Activated CD4-positive, alpha-beta memory T cell treated with anti-CD3 and anti-CD28 coated beads for 36 hours (primary cell): ENCODE results near the gene RRP8. TPM values are rescaled to one million over a fixed set of nuclear protein-coding genes. Genes with fewer than 3 reads are reported as not detected.

Source experiments
- CTCF ChIA-PET: fragments of 350-600 bp; sonication (Branson Sonifier 250); formaldehyde crosslinking; loops from one replicate; lab custom pipeline; 2021; ENCODE audit warnings: antibody characterized with exemption, inconsistent platforms; lab: Charles Lee
- POLR2A ChIA-PET: fragments of 350-600 bp; sonication (Branson Sonifier 250); formaldehyde crosslinking; loops from one replicate; lab custom pipeline; 2021; ENCODE audit warnings: antibody characterized with exemption; lab: Charles Lee
- DNase-seq: peaks from one replicate; pipeline ENCODE4 v3.0.0-alpha.2; 2020
- H3K27ac Mint-ChIP-seq: one replicate; pipeline ENCODE4 v1.8.0; 2021; ENCODE audit warnings: mixed read lengths
- H3K27me3 Mint-ChIP-seq: one replicate; pipeline ENCODE4 v1.8.0; 2021; ENCODE audit warnings: mixed read lengths
- H3K36me3 Mint-ChIP-seq: one replicate; pipeline ENCODE4 v1.8.0; 2021; ENCODE audit warnings: mixed read lengths
- H3K4me1 Mint-ChIP-seq: one replicate; pipeline ENCODE4 v1.8.0; 2021; ENCODE audit warnings: low read depth, mixed read lengths
- H3K4me3 Mint-ChIP-seq: one replicate; pipeline ENCODE4 v1.8.0; 2021; ENCODE audit warnings: mild to moderate bottlenecking, mixed read lengths
- H3K9me3 Mint-ChIP-seq: one replicate; pipeline ENCODE4 v1.8.0; 2021; ENCODE audit warnings: mixed read lengths
- intact Hi-C: fragments of 100-400 bp; cut with micrococcal nuclease; formaldehyde crosslinking; loops from one replicate; pipeline ENCODE4 v1.15.1; 2023
- total RNA-seq, 2 experiments: library from RNA; stranded (reverse); gene quantifications; one replicate each; pipeline ENCODE4 v1.2.3, GENCODE V29; 2021

Gene RRP8
- total RNA-seq = 10 to 100 TPM; 34.9 to 37.5 TPM

DNA sequence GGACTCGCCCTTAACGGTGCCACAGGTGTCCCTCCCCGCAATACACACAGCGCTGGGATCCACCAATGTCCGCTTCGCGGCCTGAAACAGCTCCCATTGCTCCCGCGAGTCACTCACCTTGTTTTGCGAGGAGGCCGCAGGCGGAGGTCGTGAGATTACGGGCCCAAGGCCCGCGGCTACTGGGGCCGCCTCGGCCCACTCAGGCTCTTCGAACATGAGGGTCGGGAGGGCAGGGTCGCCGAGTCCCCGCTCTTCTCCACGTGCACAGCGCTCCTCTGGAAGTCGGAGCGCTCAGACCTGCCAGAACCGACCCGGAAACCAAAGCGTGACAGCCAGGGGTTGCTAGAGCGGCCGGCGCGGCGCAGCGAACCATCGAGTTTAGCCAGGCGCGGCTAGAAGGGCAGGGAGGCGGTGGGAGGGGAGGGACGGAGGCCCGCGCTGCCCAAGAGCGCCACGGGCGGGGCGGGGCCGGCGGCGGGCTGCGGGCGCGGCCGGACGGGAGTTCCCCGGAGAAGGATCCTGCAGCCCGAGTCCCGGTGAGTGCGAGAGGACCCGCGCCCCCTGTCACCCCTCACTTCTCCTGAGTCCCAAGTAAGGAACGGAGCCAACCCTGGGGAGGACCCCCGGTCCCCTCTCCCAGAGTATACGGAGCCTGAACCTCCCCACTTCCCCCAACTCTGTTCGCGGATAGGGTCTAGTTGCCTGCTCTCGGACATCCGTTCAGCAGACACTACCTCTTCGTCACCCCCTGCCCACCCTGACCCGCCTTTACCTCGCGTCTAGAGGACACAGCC lies at the start of gene RRP8, which contains the start of gene ILK:
TSS of gene RRP8 (minus strand) at position 330 of the 794 bp plus-strand sequence. CDS start at position 216, 114 bp downstream.
TSS of gene ILK (plus strand) at position 488 of the 794 bp plus-strand sequence. CDS start 498 bp downstream, outside the sequence.
- H3K4me3 Mint-ChIP-seq = no peak within 1 kb of the TSS
- intact Hi-C loops = loop anchor here (1.0 to 2.0 kb wide), 7 partner anchors 9 to 154 kb away; partner anchors contain the start of genes ARFIP2, MRPL17, TAF10 and TIMM10B
- peak; percentile 93 for DNase-seq
- ChIA-PET CTCF (interaction anchor here (1.0 to 4.3 kb wide), 14 partner anchors 9 to 224 kb away, joined by 3 to 36 read pairs (median 6); partner anchors contain the start of genes MRPL17, TAF10 and TPP1), POLR2A (interaction anchor here (0.6 to 2.9 kb wide), 5 partner anchors 9 to 201 kb away, joined by 3 to 20 read pairs (median 4); partner anchors contain the start of genes MRPL17 and TPP1)
- no peaks in the 10 kb centered on the region for H3K9me3 Mint-ChIP-seq
- no peak within 1 kb of the TSS for H3K27ac Mint-ChIP-seq
- peaks cover 32% of the 10 kb centered on the region for H3K36me3 Mint-ChIP-seq
- peaks cover 26% of the 10 kb centered on the region for H3K4me1 Mint-ChIP-seq
- H3K27me3 Mint-ChIP-seq = no peaks in the 10 kb centered on the region

DNA sequence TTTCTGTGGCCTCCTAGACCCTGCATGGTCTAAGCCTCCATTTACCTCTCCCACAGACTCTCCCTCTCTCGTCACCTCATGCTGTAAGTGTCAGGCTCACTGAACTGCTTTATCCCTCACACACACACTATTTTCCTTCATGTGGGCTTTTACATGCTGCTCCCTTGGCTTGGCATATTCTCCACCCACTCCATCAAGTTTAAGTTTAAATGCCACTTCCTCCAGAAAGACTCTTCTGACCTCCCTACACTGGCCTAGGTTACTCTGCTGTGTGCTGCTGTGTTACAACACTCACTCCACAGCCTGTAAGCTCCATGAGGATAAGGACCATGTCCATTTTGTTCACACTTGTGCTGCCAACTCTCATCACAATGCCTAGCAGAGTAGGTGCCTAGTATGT lies 49.7 kb upstream of the RRP8 start:
- Mint-ChIP-seq H3K9me3 (no peaks in the 10 kb centered on the region), H3K27ac (no peak overlapping the region), H3K4me1 (no peaks in the 10 kb centered on the region), H3K36me3 (no peaks in the 10 kb centered on the region), H3K4me3 (no peak overlapping the region), H3K27me3 (peaks cover 3% of the 10 kb centered on the region)
- no peak for DNase-seq
- intact Hi-C loops = no loop called here
- CTCF ChIA-PET = interaction anchor here (1.0 to 2.2 kb wide), 2 partner anchors 12 to 274 kb away, joined by 3 to 7 read pairs; no protein-coding TSS in a partner anchor
- POLR2A ChIA-PET = no interaction called here

DNA sequence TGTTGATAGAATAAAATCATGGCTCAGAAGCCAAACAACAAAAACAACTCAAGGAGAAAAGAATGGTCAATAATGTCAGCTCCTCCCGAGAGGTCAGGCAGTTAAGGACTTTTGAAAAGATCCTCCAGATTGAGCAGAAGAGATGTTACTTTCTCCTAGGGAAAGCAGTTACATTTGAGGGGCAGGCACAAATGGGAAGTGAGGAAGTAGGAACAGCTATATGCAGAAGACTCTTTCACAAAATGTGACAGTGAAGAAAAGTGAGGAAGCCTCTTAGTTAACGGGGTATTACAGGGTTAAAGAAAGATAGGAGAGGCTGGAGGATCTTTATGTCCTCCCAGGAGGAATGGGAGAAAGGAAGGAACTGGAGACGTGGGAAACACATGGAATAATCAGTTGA lies 48.8 kb upstream of the RRP8 start:
- no peaks in the 10 kb centered on the region for H3K9me3 Mint-ChIP-seq
- DNase-seq = no peak
- intact Hi-C loops = no loop called here
- no peaks in the 10 kb centered on the region for H3K36me3 Mint-ChIP-seq
- H3K4me1 Mint-ChIP-seq = no peaks in the 10 kb centered on the region
- POLR2A ChIA-PET = no interaction called here
- H3K27me3 Mint-ChIP-seq = peaks cover 3% of the 10 kb centered on the region
- CTCF ChIA-PET = interaction anchor here (1.0 to 2.2 kb wide), 3 partner anchors 13 to 273 kb away, joined by 3 to 7 read pairs (median 7); no protein-coding TSS in a partner anchor
- no peak overlapping the region for H3K4me3 Mint-ChIP-seq
- H3K27ac Mint-ChIP-seq = no peak overlapping the region

DNA sequence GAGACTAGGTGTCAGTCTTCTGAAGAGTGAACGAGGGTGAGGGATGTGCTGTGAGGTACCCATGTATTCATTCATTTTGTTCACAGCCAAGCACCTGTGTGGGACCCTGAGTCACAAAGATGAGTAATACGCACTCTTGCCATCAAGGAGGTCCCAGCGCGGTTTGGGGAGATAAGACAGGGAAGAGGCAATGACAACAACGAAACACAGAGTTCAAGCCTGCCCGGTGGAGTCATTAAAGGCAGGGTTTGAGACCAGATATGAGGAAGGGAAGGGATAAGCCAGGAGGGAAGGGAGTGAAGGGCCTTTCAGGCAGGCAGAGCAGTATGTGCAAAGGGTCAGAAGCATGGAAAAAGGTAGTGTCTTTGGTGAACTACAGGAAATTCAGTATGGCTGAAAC lies 47.6 kb upstream of the RRP8 start:
- CTCF ChIA-PET = interaction anchor here (1.1 kb wide), 1 partner anchor 47 kb away, joined by 4 read pairs; no protein-coding TSS in a partner anchor
- H3K27ac Mint-ChIP-seq = no peak overlapping the region

DNA sequence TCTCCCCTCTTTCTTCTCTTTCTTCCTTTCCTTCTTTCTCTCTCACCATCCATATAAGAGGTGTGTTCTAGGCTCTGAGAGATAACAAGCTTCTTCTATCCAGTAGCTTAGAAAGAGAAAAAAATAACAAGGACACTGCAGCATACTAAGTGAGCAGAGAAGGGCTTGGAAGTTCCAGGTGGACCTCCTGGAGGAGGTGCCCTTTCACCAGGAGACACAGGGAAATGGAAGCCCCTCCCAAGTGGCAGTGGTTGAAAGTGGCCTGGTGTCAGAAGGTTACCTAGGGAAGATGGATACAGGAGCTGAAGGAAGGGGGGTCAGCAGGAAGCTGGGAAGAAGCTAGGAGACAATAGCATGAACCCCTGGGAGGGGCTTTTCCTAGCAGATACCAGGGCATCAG lies 46.7 kb upstream of the RRP8 start:
- H3K9me3 Mint-ChIP-seq = no peaks in the 10 kb centered on the region
- CTCF ChIA-PET = interaction anchor here (1.1 to 2.5 kb wide), 3 partner anchors 18 to 46 kb away, joined by 4 to 14 read pairs (median 6); partner anchors contain the start of gene MRPL17
- no peaks in the 10 kb centered on the region for H3K27me3 Mint-ChIP-seq
- no peak overlapping the region for H3K27ac Mint-ChIP-seq
- H3K4me1 Mint-ChIP-seq = no peaks in the 10 kb centered on the region
- no peak overlapping the region for H3K4me3 Mint-ChIP-seq
- intact Hi-C loops = no loop called here
- H3K36me3 Mint-ChIP-seq = no peaks in the 10 kb centered on the region
- POLR2A ChIA-PET = interaction anchor here (1.2 to 1.7 kb wide), 2 partner anchors 28 to 33 kb away, joined by 3 to 5 read pairs; partner anchors contain the start of gene MRPL17
- DNase-seq = no peak

More for the DNA sequence above, 47.6 kb upstream of the RRP8 start:
- POLR2A ChIA-PET = no interaction called here
- Mint-ChIP-seq H3K9me3 (no peaks in the 10 kb centered on the region), H3K4me1 (no peaks in the 10 kb centered on the region), H3K27me3 (no peaks in the 10 kb centered on the region), H3K36me3 (no peaks in the 10 kb centered on the region), H3K4me3 (no peak overlapping the region)
- peak; percentile 52 for DNase-seq
- intact Hi-C loops = no loop called here

DNA sequence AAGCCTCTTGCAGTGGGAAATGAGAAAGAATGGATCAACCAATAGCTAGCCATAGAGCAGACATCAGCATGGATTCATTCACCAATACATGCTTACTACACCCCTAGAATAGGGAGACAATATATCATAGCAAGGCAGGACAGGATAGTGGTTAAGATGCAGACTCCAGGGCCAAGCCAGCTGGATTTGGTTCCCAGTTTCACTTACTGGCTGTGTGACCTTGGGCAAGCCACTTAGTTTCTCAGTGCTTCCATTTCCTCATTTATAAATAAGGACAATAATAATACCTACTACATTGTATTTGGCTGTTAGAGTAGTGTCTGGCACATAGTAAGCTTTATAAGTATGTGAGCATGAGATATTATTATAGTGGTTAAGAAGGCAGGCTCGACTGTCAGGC lies 45.1 kb upstream of the RRP8 start:
- no peaks in the 10 kb centered on the region for H3K27me3 Mint-ChIP-seq
- no peak overlapping the region for H3K4me3 Mint-ChIP-seq
- H3K27ac Mint-ChIP-seq = no peak overlapping the region
- H3K4me1 Mint-ChIP-seq = no peaks in the 10 kb centered on the region
- H3K36me3 Mint-ChIP-seq = no peaks in the 10 kb centered on the region
- no peaks in the 10 kb centered on the region for H3K9me3 Mint-ChIP-seq
- no peak for DNase-seq
- ChIA-PET POLR2A (interaction anchor here (0.6 to 1.7 kb wide), 2 partner anchors 35 to 65 kb away, joined by 5 read pairs; partner anchors contain the start of gene MRPL17), CTCF (interaction anchor here (1.1 to 2.5 kb wide), 3 partner anchors 9 to 35 kb away, joined by 4 to 14 read pairs (median 6); partner anchors contain the start of gene MRPL17)
- intact Hi-C loops = no loop called here

DNA sequence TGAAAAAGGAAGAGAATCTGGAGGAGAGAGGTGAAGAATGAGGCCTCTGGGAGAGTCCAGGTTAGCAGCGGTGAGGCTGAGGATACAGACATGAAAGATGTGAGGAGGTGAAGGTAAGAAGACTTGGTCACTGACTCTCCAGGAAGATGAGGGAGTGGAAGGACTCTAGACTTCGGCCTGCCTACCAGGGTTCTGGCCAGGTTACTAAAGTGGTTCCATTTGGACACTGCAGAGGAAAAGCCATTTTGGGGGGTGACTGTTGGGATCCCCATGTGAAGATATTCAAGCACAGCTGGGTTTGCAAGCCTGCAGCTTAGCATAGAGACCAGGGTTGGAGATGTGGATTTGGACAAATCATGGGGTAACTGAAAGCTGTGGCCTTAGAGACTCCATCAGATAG lies 44.4 kb upstream of the RRP8 start:
- Mint-ChIP-seq H3K27ac (no peak overlapping the region), H3K9me3 (no peaks in the 10 kb centered on the region), H3K27me3 (no peaks in the 10 kb centered on the region), H3K4me3 (no peak overlapping the region), H3K4me1 (no peaks in the 10 kb centered on the region), H3K36me3 (no peaks in the 10 kb centered on the region)
- ChIA-PET CTCF (interaction anchor here (0.8 to 2.5 kb wide), 5 partner anchors 9 to 59 kb away, joined by 3 to 14 read pairs (median 7); partner anchors contain the start of gene TAF10), POLR2A (interaction anchor here (1.0 to 1.4 kb wide), 2 partner anchors 29 to 35 kb away, joined by 3 read pairs; partner anchors contain the start of gene MRPL17)
- intact Hi-C loops = loop anchor here (2.0 kb wide), 2 partner anchors 19 to 29 kb away; partner anchors contain the start of gene TPP1
- DNase-seq = no peak

DNA sequence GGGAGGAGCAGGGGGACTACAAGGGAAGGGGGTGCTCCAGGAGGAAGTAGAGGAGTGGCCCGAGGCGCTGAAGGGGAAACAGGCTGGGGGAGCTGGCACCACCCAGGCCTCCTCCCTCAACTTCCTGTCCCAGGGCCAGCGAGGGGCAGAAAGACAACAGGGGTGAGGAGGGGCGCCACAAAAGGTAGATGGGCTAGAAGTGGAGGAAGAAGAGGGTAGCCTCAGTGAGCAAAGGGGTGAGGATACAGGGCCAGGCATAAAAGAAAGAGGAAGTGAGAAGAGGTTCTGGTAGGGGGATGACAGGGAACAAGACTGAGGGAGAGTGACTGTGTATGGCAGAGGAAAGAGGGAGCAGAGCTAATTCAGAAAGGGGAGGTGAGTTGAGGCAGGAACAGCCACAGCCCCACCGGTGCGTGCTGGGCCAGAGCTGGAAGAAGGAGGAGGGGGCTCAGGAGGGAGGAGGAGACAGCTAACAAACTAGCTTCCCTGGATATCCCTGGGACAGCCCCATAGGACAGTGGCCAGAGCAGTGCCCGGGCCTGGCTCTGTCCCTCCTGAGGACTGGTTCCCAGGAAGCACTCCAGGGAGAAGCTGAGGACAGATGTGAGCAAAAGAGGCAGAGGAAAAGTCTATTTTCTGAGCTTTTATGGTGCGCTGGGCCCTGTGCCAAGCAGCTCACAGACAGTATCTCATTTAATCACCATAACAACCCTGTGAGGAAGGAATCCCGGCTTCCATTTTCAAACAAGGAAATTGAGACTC lies 43.7 kb upstream of the RRP8 start:
- no peaks in the 10 kb centered on the region for H3K36me3 Mint-ChIP-seq
- DNase-seq = peak; percentile 49
- H3K4me3 Mint-ChIP-seq = no peak overlapping the region
- H3K27ac Mint-ChIP-seq = no peak overlapping the region
- H3K4me1 Mint-ChIP-seq = no peaks in the 10 kb centered on the region
- POLR2A ChIA-PET = interaction anchor here (0.6 to 1.6 kb wide), 7 partner anchors 21 to 47 kb away, joined by 3 to 4 read pairs (median 3); partner anchors contain the start of gene MRPL17
- no peaks in the 10 kb centered on the region for H3K9me3 Mint-ChIP-seq
- H3K27me3 Mint-ChIP-seq = no peaks in the 10 kb centered on the region
- intact Hi-C loops = loop anchor here (2.0 kb wide), 2 partner anchors 20 to 28 kb away; partner anchors contain the start of gene TPP1
- CTCF ChIA-PET = interaction anchor here (0.8 to 2.2 kb wide), 6 partner anchors 8 to 59 kb away, joined by 3 to 8 read pairs (median 4); partner anchors contain the start of genes MRPL17 and TAF10

DNA sequence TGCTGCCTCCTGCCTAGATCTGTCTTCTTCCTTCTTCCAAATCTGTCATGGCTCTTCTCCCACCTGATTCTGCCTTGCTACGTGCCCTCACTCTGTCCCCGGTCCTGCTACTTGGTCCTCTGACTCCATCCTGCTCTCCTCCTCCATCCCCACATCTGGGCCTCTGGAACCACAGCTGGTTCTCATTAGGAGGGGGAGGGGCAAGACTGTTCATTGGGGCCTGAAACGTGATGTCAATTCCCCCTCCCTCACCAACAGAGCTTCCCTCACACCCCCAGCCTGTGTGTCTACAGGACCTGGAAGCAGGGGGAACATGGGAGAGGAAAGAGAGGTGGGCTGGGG lies 43.1 kb upstream of the RRP8 start:
- CTCF ChIA-PET = interaction anchor here (1.0 to 2.2 kb wide), 4 partner anchors 21 to 36 kb away, joined by 3 to 8 read pairs (median 6); partner anchors contain the start of genes MRPL17 and TAF10

DNA sequence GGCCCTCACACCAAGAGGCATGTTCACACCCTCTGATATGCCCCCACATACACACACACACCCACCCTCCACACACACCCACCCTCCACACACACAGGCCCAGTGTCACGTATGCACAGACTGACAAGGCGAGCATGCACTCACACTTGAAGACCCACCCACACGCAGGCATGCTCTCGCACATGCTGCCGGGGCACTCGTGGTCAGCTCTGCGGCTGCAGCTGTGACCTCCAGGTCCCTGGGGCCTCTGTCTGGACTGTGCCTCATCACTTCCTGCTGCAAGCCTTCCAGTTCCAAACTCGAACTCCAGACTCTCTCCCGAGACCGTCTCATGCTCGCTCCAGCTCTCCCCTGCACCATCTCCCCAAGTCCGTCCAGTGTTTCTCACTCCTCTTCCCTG lies 42.7 kb upstream of the RRP8 start:
- intact Hi-C loops = loop anchor here (2.0 kb wide), 2 partner anchors 21 to 27 kb away; partner anchors contain the start of gene TPP1
- no peaks in the 10 kb centered on the region for H3K36me3 Mint-ChIP-seq
- peak overlapping the region; percentile 13 for H3K27ac Mint-ChIP-seq
- no peaks in the 10 kb centered on the region for H3K4me1 Mint-ChIP-seq
- H3K4me3 Mint-ChIP-seq = no peak overlapping the region
- CTCF ChIA-PET = interaction anchor here (1.6 to 2.2 kb wide), 2 partner anchors 22 to 34 kb away, joined by 7 to 8 read pairs; partner anchors contain the start of gene TAF10
- H3K27me3 Mint-ChIP-seq = no peaks in the 10 kb centered on the region
- H3K9me3 Mint-ChIP-seq = no peaks in the 10 kb centered on the region
- no peak for DNase-seq
- POLR2A ChIA-PET = interaction anchor here (0.6 to 1.6 kb wide), 4 partner anchors 22 to 48 kb away, joined by 3 to 4 read pairs (median 3); no protein-coding TSS in a partner anchor

More for the DNA sequence above, 43.1 kb upstream of the RRP8 start:
- no peaks in the 10 kb centered on the region for H3K9me3 Mint-ChIP-seq
- DNase-seq = no peak
- POLR2A ChIA-PET = interaction anchor here (0.6 to 1.6 kb wide), 7 partner anchors 21 to 47 kb away, joined by 3 to 4 read pairs (median 3); partner anchors contain the start of gene MRPL17
- intact Hi-C loops = loop anchor here (2.0 kb wide), 2 partner anchors 20 to 28 kb away; partner anchors contain the start of gene TPP1
- H3K4me3 Mint-ChIP-seq = no peak overlapping the region
- H3K27me3 Mint-ChIP-seq = no peaks in the 10 kb centered on the region
- H3K27ac Mint-ChIP-seq = no peak overlapping the region
- no peaks in the 10 kb centered on the region for H3K4me1 Mint-ChIP-seq
- no peaks in the 10 kb centered on the region for H3K36me3 Mint-ChIP-seq
